ENCODE results near the gene NFKBIB.
A peak's percentile ranks its signal among the peaks of the same experiment; 100 is the strongest.

The NFKBIB gene

DNA sequence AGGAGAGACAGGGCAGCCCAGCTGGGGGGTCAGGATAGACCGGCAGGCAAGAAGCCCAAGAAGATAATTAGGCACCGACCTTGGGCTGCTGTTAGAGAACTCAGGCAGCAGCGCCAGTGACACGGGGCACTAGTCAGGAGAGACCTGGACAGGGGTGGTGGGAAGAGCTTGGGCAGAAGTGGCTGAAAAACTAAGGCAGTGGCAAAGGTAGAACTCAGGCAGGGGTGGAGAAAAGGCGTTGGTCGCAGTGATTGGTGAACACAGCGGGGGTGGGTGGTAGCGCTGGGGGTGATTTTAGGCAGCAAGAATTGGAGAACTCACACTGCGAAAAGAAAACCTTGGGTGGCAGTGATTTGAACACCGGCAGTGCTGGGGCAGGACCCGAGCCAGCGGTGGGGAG, 7.9 kb downstream of the NFKBIB start:
- no peak for DNase-seq

DNA sequence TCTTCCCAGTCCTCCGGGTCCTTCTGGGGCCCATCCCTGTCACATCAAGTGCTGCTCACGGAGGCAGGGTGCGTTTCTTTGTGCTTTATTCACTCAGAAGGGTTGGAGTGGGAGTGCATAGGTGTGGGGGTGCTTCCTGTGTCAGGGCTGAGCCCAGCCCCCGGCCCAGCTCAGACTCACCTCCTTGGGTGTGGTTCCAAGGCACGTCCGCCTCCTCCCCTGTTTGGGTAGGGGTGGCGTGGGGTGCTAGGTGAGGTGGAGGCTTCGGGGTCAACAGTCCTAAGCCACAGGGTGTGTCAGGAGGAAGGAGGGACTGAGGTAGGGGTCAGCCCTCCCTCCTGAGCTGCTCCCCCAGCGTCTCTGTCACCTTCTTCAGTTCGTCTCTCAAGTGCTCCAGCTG, 9.1 kb downstream of the NFKBIB start:
- DNase-seq, result no peak

DNA sequence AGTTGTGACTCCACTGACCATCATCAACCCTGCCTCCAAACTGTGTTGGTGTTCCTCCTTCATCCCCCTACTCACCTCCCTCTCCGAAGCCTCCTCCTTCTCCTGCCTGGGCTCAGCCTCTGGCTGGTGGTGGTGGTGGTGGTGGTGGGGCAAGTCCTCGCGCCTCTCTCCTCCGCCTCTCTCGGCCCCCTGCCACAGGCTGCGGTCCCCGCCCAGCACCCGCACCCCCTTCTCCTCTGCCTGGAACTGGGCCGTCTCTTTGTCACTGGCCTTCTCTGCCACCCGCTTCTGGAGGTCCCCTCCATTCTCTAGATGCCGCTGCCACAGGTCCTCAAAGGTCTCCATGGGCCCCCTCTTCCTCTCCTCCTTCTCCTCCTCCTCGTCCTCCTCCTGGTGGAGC, 10.7 kb downstream of the NFKBIB start:
- DNase-seq, result no peak

DNA sequence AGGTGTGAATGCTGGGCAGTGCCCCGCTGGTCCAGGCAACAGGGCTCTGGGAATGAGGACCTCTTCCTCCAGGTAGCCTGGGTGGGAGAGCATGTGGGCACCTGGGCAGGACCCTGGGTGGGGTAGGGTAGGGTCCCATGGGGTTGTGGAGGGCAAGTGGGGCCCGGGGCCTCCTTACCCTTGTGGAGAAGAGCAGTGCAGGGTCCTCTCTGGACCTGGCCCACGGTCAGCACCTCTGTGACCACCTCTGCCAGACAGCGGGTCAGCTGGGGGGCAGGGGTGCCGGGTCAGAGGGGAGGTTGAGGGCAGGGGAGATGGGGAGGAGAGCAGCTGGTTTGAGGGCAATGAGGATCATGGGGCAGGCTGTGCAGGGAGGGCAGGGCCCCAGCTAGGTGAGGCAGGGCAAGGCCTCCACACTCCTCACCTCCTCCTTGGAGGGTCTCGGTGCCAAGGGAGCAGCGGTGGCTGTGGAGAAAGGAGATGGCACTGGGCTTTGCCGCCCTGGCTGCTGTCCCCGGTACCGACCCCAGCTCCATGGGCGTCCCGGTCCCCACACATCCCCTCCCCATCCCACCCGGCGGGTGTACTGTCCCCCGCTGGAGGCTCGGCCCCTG, 11.7 kb downstream of the NFKBIB start:
- no peak for DNase-seq

DNA sequence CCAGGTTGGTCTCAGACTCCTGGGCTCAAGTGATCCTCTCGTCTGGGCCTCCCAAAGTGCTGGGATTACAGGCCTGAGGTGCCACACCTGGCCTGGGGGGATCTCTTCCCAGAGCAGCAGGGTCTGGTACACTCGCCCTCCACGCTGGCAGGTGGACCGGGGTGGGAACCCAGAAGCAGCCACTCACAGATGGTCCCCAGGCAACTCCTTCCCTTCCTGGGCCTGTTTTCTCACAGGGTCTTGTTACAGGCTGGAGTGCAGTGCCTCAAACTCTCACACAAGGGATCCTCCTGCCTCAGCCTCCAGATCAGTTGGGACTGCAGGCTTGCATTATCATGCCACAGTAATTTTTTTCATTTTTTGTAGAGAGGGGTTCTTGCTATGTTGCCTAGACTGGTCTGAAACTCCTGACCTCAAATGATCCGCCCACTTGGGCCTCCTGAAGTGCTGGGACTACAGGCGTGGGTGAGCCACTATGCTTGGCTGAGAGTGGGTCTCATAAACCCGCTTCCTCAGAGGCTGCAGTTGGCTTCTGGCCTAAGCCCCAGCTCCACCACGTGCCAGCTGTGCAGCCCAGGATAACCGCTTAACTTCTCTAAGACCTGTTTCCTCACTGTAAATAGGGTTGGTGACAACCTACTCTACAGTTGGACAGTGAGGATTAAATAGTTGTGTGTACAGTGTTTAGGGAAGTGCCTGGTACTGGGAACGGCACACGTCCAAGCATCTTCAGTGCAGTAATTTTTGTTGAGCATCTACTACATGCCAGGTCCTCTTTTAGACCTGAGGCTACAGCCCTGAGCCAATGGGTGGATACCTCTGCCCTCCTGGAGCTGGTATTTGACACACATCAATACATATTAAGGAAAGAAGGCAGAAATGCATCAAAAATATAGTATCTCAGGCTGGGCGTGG, 13.1 kb downstream of the NFKBIB start:
- DNase-seq, result no peak

DNA sequence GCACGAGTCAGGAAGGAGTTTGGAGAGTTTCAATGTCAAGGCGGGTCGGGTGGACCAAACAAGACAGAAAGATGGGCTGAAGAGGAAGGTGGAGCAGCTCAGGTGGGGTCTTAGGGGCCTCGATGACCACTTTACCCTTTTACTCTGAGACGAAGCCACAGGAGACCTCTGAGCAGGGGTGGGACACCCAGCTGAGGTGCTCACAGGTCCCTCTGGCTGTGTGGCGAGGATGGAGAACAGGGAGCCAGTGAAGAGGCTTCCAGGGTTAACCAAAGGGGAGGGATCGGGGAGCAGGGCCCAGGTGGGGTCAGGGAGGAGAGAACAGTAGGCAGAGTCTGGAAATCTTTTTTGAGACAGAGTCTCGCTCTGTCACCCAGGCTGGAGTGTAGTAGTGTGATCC, 14.2 kb downstream of the NFKBIB start:
- no peak for DNase-seq

DNA sequence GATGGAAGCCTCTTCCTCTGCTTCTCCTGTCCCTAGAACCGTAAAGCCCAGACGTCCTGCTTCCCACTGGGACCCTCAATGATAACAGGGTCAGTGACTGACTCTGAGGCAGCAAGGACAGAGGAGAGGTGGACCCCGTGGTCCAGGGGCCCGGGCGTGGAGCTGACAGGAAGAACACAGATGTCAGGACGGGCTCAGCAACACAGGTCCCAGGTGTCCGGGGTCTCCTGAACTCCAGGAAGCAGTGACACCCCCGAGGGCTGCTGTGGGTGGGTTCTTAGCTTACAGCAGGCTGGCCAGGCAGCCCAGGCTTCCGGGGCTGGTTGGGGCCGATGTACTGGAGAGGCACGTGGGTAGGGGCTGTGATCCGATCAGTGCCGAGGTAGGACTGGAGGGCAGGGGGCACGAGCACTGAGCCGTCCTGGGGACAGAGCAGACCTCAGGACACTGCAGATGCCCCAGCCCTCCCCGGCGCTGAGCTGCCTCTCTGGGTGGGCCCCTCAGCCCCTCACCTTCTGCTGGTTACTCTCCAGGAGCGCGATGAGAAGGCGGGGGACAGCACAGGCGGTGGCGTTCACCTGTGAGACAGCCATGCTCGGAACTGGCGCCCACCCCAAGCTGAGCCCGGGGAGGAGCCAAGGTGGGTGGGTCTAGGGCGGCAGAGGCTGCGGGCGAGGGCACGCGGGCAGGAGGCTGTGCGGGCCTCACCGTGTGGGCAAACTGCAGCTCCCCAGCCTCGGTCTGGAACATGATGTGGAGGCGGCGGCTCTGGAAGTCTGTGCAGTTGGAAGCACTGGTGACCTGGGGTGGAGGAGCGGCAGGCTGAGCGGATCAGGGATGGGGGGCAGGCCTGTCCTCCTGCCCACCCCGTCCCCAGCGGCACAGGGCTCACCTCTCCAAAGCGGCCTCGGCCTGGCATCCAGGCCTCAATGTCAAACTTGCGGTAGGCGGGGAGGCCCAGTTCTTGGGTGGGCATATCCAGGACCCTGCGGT, 15.9 kb downstream of the NFKBIB start:
- DNase-seq, result no peak

DNA sequence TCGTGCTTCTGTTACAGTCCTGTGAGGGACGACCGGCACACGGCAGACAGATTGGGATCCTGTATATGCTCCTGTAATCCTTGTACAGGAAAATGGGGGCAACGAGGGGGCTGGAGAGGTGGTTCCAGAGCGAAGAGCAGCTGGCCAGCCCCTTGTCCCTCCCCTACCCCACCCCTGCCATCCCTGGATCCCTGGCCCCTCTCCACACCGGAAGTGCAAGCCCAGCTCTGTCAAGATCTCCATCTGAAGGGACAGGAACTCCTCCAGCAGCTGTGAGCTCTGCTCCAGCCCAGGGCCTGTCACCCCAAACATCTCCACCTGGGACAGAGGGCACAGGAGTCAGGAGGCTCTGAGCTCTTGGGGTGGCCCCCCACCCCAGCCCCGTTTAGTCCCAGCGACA, 17.7 kb downstream of the NFKBIB start:
- DNase-seq, result no peak

DNA sequence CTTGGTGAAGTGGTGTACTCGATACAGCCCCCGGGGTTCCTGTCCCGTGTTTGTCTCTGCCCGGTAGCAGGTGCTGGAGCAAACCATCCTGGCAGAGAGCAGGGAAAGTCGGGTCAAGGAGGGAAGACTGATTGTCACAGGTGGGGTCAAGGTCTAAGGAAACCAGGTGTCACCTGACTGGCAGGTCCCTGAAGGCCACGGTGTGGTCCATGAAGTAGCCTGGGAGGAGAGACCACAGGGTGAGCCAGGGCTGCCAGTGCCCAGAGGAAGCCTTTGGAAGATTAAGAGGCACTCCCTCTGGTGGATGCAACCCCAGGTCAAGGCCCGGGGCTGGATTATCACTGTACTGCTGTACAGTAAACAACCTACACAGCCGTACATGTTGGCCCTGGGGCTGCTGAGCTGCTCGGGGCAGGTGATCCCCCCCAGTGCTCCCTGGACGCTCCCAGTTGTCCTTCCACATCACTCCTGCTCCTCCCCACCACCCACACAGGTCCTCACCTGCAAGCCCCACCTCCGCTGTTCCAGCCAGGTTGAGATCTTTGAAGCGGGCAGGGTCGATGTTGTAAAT, 18.2 kb downstream of the NFKBIB start:
- no peak for DNase-seq

DNA sequence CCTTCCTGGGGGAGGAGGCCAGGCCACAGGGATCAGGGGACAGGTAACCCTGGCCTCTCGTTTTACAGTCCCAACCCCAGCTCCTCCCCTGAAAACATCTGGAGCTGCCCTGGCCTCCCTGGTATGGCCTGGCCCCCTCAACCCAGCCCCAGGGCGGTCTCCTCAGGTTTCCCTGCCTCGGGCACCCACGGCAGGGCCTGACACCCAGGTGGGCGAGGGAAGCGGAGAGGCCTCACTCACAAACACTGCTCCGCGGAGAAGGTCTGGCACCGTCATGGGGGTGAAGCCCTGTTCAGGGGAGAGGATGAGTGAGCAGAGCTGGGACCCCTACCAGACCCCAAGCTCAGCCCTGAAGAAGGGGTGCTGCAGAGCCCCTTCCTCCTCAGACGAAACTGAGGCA, 18.8 kb downstream of the NFKBIB start:
- DNase-seq, result no peak

DNA sequence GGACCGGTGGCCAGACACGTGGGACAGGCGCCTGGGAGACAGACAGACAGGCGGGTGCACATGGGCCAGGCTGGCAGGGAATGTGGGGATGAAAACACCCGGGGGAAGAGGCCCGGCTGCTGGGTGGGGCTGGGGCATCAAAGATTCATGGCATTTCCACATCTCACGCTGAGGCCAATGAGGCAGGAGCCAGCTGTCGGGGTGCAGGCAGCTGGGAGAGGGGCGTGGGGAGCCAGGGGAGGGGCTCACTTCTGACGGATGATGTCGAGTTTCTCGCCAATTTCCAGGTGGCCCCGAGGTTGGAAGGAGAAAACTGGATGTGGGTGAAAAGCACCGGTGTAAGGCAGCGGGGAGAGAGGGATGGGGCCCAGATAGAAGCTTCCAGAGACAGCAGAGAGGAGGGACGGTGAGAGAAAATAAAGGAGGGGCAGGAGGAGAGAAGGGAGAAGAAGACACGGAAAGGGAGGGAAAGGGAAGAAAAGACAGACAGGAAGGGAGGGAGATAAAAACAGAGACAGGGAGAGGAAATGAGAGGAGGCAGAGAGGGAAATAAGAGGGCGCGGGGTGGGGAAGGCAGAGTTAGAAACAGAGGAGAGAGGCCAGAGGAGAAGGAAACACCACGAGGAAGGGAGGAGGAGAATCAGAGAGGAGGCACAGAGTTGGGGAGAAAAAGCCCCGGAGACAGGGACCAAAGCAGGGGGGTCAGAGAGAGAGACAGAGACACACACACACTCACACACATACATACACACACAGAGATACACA, 20.2 kb downstream of the NFKBIB start:
- DNase-seq, result no peak

DNA sequence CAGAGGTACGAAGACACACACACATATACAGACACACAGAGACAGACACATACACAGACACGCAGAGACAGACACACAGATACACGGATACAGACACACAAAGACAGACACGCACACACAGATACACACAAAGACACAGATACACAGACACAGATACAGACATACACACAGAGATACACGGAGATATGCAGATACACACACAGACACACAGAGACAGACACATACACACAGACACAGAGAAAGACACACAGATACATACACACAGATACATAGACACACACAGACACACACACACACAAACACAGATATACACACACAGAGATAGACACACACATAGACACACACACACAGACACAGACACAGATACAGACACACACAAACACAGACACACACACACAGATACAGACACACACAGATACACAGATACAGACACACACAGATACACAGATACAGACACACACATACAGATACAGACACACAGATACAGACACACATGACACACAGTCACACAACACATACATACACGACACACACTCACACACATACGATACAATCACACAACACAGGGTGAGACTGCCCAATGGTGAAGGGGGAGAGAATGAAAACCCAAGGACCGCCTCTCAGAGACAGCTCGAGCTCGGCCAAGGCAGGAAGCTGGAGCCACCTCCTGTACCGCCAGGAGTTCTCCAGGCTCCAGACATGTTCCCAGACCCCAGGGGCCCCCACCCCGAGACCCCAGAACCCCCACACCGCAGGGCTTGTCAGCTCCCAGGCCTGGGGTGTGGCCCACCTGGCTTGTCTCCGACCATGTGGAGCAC, 21.0 kb downstream of the NFKBIB start:
- no peak for DNase-seq

DNA sequence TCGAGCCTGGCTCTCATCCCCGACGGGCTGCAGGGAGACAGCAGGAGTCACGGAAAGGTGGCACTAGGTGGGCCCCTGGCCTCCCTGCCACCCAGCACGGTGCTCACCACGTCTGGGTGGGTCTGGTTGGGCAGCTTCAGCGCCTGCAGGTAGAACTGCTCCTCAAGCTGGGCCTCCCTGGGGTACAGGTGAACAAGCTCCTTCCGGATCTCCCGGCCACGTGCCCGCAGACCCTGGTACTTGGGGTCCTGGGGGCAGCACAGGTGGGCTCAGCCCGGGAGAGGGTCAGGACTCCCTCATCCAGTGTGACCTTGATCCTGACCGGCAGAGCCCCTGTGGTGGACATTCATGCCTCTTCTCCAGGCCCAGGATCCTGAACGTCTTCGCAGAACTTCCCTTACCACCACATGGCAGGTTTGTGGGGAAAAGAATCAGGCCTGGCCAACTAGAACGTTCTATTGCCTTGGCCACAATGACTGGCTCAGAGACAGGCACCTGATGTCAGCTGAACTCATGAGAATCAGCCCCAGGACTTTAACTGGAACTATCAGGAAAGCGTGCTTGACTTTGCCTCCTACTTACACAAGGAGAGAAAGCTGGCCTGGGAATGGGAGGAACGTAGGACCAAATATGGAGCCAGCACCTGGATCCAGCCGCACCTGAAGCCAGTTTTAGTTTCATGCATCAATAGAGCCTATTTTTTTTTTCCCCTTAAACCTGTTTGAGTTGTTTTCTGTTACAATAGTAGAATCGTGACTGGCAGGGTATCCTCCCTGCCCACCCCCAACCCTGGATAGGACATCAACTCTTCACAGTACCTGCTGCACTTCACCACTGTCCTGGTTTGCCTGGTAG, 21.9 kb downstream of the NFKBIB start:
- DNase-seq, result no peak

DNA sequence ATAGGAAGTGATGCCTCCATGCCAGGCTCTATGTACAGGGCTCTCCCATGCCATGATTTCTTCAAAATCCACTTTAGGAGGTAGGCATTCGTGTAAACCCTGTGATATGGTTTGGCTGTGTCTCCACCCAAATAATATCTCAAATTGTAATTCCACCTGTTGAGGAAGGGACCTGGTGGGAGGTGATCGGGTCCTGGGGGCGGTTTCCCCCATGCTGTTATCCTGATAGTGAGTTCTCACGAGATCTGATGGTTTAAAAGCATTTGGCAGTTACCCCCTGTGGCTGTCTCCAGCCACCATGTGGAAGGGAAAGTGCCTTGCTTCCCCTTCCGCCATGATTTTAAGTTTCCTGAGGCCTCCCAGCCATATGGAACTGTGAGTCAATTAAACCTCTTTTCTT, 22.7 kb downstream of the NFKBIB start:
- DNase-seq, result no peak

DNA sequence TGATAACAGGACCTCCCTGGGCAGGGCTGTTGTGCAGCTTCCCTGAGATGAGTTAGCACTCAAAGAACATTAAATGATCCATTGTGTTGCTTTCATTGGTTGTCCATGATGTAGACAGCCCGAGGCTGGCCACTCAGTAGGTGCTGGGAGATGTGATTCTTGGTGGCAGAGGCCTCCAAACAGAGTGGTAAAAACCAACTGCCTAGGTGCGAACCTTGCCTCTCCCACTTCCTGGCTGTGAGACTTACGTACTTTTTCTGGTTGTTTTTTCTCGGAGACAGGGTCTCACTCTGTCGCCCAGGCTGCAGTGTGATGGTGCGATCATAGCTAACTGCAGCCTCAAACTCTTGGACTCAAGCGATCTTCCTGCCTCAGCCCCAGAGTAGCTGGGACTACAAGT, 24.6 kb downstream of the NFKBIB start:
- no peak for DNase-seq

DNA sequence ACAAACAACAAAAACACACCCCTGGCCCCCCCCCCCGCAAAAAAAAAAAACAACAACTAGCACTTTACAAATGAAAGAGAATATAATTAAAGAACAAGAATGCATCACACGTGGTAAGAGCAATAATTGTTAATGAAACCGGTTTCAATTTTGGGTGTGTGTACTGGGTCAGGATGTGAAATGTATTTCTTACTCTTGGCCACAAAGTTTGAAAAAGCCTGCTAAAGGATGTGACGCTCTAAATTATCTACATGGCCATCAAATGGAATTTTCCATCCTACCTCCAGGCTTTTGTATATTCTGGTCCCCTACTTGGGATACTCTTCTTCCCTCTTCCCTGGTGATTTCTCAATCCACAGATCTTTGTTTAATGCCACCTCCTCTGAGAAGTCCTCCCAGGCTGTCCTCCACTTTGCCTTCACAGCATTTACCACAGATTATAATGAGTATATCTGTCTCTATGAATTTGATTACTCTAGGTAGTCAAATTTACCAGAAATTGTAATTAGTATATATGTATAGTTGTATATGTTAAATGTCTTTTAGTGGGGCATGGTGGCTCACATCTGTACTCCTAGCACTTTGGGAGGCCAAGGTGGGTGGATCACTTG, 28.7 kb downstream of the NFKBIB start:
- DNase-seq, result no peak

DNA sequence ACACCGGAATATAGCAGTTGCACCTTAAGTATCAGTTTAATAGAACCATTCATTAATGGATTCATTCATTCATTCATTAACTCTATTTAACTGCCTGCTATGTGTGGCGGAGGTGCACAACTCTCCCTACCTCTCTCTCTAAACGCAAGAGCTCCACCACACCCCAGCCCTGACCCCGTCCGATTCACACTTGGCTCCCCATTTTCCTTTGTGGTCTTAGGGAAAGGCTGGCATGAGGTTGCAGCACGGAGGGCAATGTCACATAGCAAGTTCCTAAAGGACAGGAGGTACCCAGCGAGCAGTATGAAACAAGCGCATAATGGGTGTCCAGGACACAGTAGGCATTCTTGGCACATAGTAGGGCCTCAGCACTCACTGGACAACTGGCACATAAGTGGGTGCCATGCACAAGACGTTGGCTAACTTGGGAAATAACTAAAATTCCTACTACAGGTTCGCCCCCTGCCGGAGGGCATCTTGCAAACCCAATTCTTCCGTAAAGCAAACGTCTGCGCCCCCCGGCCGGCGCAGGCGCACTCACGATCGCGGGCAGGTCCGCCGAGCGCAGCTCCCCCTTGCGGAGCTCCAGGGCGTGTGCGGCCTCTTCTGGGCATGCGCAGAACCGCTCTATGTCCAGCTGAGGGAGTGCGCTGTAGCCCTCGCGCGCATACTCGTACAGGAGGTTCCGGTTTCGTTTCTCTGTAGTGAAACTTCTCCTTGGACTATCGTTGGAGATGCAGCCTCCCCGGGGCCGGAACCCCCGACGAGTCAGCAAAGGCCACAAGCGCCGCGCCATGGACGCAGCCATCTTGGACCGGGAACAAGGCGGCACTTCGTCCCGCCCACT, 30.4 kb downstream of the NFKBIB start, which contains the start of gene SARS2:
Gene SARS2, minus strand, starts transcription at position 835 of the 847 bp plus-strand sequence. Its CDS starts 27 bp downstream, at position 808.
- peak; percentile 95 to 98 for DNase-seq

DNA sequence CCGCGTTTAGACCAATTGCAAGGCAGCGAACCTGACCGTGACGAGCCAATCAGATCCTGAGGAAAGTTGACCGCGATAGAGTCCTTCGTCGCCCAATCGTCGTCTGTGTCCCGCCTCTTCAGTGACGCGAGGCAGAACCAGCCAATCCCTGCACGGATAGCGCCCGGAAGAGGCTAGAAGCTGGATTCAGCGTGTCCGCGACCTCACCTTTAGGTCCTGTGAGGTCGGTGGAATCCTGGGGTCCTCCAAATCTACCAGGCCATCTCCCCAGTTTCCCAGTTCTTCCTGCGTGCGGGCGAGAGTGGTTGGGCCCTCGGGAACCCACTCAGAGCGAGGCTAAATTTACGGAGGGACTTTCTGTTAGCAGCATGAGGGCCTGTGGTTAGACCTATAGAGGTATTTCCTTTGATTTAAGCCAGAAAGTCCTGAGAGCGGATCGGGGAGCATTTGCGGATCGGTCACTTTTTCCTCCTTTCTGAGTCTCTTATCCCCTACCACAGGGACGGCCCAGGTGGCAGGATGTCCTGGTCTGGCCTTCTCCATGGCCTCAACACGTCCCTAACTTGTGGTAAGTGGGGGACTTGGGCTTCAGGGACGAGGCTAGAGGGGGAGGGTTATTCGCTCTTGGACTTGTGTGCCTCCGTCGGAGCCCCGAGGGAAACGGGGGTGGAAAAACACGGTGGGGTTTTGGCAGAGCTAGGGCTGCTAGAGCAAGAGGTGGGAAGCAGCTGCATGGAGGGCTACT, 31.2 kb downstream of the NFKBIB start, which contains the start of gene MRPS12:
Gene MRPS12, plus strand, starts transcription at position 169 of the 745 bp plus-strand sequence. Its CDS starts 351 bp downstream, at position 520.
- DNase-seq, result peak; percentile 99 to 100
